ENCODE data around the gene LEP.

LEP gene

DNA sequence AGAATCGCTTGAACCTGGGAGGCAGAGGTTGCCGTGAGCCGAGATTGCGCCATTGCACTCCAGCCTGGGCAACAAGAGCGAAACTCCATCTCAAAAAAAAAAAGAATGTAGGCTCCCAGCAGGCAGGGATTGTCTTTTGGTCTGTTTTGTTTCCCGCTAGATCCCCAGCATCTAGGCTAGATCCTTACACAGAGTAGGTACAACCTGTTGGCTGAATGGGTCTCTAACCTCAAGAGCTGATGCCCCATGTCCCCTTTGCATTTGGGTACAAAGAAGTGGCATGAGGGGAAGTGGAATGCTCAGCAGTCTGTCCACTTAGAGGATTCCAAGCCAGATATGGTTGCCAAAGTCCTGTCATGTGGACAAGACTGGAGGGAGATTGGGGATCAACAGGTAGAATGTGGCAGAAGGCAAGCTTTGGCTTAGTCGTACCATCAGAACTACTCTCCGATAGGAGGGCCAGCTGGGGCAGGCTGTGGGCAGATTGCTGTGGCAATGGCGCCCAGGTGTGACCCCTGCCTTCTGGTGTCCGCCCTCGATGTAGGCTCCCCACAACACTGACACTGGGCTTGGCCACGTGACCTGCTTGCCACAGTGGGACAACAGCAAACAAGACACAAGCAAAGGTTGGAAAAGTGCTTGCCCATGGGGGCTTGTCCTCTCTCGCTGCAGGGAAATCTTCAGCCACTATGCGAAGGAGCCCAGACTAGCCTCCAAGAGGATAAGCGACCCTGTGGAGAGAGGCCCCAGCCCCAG, 21.4 kb downstream of the LEP start:
- no peak for TF ChIP-seq CTCF (conservative IDR thresholded peaks at IDR 0.05)
- no peak for TF ChIP-seq ZFX (IDR thresholded peaks at IDR 0.05)
- no peak overlapping the region for H3K27ac ChIP-seq

DNA sequence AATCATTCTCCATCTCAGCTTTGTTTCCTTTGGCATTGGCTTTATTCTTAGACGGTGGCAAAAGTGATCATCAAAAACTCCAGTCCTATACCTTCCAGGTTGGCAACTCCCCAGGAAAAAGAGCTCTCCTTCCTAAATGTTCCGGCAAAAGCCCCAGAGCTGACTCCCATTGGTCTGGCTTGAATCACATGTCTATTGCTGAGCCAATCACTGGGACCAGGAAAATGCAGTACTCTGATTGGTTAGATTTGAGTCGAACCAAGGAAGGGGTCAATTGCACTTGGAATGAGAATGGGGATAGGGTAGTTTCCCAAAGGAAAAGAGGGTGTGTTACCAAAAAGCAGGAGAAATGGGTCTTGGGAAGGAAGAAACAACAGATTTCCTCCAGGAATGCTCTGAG, 22.3 kb downstream of the LEP start:
- no peak overlapping the region for H3K27ac ChIP-seq
- TF ChIP-seq ZFX (IDR thresholded peaks at IDR 0.05), result no peak

DNA sequence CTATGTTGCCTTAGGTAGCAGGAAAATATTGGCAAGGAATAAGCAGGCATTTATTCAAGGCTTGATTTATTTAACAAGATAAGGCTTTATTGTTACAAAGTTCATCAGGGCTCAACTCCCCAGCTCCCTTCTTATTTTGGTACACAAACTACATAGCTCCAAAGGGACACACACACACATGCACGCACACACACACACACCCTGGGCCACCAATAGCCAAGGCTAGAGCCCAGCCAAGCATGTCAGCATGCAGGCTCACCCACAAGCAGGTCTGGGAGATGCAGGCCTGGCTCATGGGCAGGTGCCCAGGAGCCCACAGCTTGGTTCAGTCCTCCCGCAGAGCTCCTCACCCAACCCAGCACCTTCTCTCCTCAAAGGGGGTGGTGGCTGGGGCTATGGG, 23.4 kb downstream of the LEP start:
- H3K27ac ChIP-seq, result no peak overlapping the region
- TF ChIP-seq ZFX (IDR thresholded peaks at IDR 0.05) (no peak), CTCF (conservative IDR thresholded peaks at IDR 0.05) (no peak)

DNA sequence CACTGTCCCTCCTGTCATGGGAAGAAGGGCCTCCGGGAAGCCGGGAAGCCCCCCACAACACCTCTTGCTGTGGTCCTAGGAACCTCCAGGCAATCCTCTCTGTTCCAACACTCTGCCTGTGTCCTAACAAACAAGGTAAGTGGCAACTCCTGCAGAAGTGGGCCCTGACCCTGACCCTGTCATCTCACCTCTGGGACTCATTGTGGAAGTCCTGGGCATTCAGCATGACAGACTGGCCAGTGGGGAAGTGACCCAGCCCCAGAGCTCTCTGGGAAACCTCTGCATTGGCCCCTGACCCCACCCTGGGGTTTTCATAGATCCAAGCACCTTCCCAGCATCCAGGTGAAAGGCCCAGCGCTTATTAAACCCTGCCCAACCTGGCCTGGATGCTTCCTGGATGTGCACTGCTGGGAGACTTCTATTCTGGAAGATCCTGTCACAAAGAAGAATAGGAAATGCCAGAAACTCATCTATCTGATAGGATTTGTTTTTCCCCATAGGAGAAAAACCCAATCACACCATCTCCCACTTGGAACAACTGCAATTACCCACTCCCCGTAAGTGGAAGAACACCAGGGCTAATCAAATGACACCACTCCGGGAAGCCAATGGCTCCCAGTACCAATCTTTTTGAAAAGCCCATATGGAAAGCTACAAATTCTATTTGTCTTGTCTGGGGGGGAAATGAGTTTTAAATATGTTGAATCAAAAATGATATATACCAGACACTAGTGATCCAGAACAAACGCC, 24.3 kb downstream of the LEP start:
- TF ChIP-seq ZFX (IDR thresholded peaks at IDR 0.05), result no peak
- TF ChIP-seq CTCF (conservative IDR thresholded peaks at IDR 0.05), result no peak
- no peak overlapping the region for H3K27ac ChIP-seq

GRCh38 chr7:128265906-128266300, 24.8 kb downstream of the LEP start:
- H3K27ac ChIP-seq, result no peak overlapping the region
- TF ChIP-seq CTCF (conservative IDR thresholded peaks at IDR 0.05) (no peak), ZFX (IDR thresholded peaks at IDR 0.05) (no peak)

GRCh38 chr7:128266529-128266882, 25.4 kb downstream of the LEP start:
- H3K27ac ChIP-seq, result no peak overlapping the region
- TF ChIP-seq CTCF (conservative IDR thresholded peaks at IDR 0.05), result no peak
- TF ChIP-seq ZFX (IDR thresholded peaks at IDR 0.05), result no peak

- H3K27ac ChIP-seq, result no peak overlapping the region
- TF ChIP-seq ZFX (IDR thresholded peaks at IDR 0.05) (no peak), CTCF (conservative IDR thresholded peaks at IDR 0.05) (no peak)
These were observed 26.0 kb downstream of the LEP start for GRCh38 chr7:128266883-128267594.

Data from C4-2B (cell line).